ENCODE data around the gene SMARCD3. TPM values are rescaled to one million over a fixed set of nuclear protein-coding genes. Genes with fewer than 3 reads are reported as not detected.

SMARCD3 gene
- total and polyA plus RNA-seq, 2 of the 13 experiments (the other 11 are each of a cell fraction or from before 2014, with no cell fraction given) = 0.20 to 0.62 TPM

DNA sequence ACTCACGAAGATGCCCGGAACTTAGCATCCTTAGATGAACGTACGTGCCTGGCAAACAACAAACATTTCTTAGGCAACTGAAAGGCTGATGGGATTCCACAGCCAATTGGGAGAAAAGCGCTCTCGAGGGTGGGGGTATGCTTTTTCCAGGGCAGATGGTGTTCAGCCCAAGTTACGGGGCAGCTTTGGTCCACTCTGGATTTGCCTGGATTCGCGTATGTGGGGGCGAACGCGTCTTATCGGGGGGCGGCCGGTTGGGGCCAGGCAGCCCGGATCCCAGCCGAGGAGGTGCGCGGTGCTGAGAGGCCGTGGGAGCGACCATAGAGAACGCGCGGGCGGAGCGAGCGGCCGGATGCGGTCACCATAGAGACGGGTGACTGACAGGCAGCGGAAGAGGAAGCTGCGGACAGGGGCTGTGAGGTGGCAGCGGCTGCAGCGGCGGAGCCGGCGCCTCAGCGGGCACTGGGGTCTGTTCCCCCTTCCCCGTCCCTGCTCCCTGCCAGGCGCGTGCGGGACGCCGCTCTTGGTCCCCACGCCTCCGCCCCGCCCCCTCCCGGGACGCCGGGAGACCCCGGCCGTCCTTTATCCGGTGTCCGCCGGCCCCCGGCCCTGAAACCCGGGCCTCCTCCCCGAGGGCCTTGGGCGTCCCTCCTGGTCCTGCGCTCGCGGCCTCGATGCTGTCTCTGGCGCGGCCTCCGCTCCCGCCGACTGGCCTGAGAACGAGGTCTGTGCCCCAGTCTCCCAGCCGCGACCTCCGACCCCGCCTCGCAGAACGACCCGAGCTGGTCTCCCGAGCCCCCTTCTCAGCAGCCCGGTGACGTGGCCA is 16.2 kb downstream of the SMARCD3 start, which contains the start of gene CHPF2 (continued):
- TF ChIP-seq, protein P1, sequence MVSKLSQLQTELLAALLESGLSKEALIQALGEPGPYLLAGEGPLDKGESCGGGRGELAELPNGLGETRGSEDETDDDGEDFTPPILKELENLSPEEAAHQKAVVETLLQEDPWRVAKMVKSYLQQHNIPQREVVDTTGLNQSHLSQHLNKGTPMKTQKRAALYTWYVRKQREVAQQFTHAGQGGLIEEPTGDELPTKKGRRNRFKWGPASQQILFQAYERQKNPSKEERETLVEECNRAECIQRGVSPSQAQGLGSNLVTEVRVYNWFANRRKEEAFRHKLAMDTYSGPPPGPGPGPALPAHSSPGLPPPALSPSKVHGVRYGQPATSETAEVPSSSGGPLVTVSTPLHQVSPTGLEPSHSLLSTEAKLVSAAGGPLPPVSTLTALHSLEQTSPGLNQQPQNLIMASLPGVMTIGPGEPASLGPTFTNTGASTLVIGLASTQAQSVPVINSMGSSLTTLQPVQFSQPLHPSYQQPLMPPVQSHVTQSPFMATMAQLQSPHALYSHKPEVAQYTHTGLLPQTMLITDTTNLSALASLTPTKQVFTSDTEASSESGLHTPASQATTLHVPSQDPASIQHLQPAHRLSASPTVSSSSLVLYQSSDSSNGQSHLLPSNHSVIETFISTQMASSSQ (IDR thresholded peaks at IDR 0.05; ENCODE audit: low read depth) = no peak
- TF ChIP-seq, protein P1 (CRISPR knock-in tag; IDR thresholded peaks at IDR 0.05; ENCODE audit: borderline replicate concordance) = no peak
- TF ChIP-seq NFYC (CRISPR knock-in tag; IDR thresholded peaks at IDR 0.05) (0 out of 2 replicates have a peak, but pooled peaks have one; percentile 4), ZNF891 (CRISPR knock-in tag; IDR thresholded peaks at IDR 0.05) (peak; percentile 43; the same call in 1 of the 2 replicates), NAIF1 (CRISPR knock-in tag; IDR thresholded peaks at IDR 0.05; ENCODE audit: borderline replicate concordance) (no peak), CHD4 (IDR thresholded peaks at IDR 0.05; ENCODE audit: borderline replicate concordance, low read length) (no peak), ZNF143 (CRISPR knock-in tag; IDR thresholded peaks at IDR 0.05) (peak; percentile 65), SOX5 (CRISPR knock-in tag; IDR thresholded peaks at IDR 0.05; ENCODE audit: borderline replicate concordance) (no peak), ERF (CRISPR knock-in tag; IDR thresholded peaks at IDR 0.05) (no peak), SYNCRIP (IDR thresholded peaks at IDR 0.05; ENCODE audit: insufficient read depth, low read depth, low read length) (no peak), FOXK1 (CRISPR knock-in tag; IDR thresholded peaks at IDR 0.05; ENCODE audit: borderline replicate concordance, low read depth) (peak; percentile 56; the same call in 1 of the 2 replicates), ZNF768 (CRISPR knock-in tag; IDR thresholded peaks at IDR 0.05) (peak; percentile 32; the same call in 1 of the 2 replicates), ZNF101 (CRISPR knock-in tag; IDR thresholded peaks at IDR 0.05; ENCODE audit: borderline replicate concordance, low read depth) (no peak), ZSCAN9 (CRISPR knock-in tag; IDR thresholded peaks at IDR 0.05; ENCODE audit: borderline replicate concordance) (0 out of 2 replicates have a peak, but pooled peaks have one; percentile 38)
- TF ChIP-seq, protein P2, sequence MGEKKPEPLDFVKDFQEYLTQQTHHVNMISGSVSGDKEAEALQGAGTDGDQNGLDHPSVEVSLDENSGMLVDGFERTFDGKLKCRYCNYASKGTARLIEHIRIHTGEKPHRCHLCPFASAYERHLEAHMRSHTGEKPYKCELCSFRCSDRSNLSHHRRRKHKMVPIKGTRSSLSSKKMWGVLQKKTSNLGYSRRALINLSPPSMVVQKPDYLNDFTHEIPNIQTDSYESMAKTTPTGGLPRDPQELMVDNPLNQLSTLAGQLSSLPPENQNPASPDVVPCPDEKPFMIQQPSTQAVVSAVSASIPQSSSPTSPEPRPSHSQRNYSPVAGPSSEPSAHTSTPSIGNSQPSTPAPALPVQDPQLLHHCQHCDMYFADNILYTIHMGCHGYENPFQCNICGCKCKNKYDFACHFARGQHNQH (CRISPR knock-in tag; IDR thresholded peaks at IDR 0.05) = 0 out of 2 replicates have a peak, but pooled peaks have one; percentile 33
- TF ChIP-seq, protein P3, sequence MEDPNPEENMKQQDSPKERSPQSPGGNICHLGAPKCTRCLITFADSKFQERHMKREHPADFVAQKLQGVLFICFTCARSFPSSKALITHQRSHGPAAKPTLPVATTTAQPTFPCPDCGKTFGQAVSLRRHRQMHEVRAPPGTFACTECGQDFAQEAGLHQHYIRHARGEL (CRISPR knock-in tag; IDR thresholded peaks at IDR 0.05) = no peak
- TF ChIP-seq, protein P4, sequence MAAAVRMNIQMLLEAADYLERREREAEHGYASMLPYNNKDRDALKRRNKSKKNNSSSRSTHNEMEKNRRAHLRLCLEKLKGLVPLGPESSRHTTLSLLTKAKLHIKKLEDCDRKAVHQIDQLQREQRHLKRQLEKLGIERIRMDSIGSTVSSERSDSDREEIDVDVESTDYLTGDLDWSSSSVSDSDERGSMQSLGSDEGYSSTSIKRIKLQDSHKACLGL (CRISPR knock-in tag; IDR thresholded peaks at IDR 0.05) = no peak
- TF ChIP-seq, protein P5, sequence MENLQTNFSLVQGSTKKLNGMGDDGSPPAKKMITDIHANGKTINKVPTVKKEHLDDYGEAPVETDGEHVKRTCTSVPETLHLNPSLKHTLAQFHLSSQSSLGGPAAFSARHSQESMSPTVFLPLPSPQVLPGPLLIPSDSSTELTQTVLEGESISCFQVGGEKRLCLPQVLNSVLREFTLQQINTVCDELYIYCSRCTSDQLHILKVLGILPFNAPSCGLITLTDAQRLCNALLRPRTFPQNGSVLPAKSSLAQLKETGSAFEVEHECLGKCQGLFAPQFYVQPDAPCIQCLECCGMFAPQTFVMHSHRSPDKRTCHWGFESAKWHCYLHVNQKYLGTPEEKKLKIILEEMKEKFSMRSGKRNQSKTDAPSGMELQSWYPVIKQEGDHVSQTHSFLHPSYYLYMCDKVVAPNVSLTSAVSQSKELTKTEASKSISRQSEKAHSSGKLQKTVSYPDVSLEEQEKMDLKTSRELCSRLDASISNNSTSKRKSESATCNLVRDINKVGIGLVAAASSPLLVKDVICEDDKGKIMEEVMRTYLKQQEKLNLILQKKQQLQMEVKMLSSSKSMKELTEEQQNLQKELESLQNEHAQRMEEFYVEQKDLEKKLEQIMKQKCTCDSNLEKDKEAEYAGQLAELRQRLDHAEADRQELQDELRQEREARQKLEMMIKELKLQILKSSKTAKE (CRISPR knock-in tag; IDR thresholded peaks at IDR 0.05; ENCODE audit: borderline replicate concordance) = no peak
- TF ChIP-seq, protein P6, sequence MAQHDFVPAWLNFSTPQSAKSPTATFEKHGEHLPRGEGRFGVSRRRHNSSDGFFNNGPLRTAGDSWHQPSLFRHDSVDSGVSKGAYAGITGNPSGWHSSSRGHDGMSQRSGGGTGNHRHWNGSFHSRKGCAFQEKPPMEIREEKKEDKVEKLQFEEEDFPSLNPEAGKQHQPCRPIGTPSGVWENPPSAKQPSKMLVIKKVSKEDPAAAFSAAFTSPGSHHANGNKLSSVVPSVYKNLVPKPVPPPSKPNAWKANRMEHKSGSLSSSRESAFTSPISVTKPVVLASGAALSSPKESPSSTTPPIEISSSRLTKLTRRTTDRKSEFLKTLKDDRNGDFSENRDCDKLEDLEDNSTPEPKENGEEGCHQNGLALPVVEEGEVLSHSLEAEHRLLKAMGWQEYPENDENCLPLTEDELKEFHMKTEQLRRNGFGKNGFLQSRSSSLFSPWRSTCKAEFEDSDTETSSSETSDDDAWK (CRISPR knock-in tag; IDR thresholded peaks at IDR 0.05) = no peak

Data from HepG2 (cell line).